ENCODE measurements around the gene CCDC32. TPM values are rescaled to one million over a fixed set of nuclear protein-coding genes. Genes with fewer than 3 reads are reported as not detected.
"Not testable (repeated sequence)": the region's sequence is repeated elsewhere in the genome, so short reads cannot be mapped to it uniquely, and the experiment has no call there.

CCDC32 gene
- total RNA-seq, 1 experiment from 2014 or later, result 22.2 TPM

- Histone ChIP-seq H3K27ac (peak overlapping the region; percentile 44), H3K79me2 (ENCODE audit: low read depth) (no peaks in the 10 kb centered on the region), H3K9me3 (ENCODE audit: insufficient read depth, low read depth) (no peaks in the 10 kb centered on the region), H3K36me3 (ENCODE audit: low read depth) (no peaks in the 10 kb centered on the region), H3F3A (ENCODE audit: insufficient read depth, low read depth) (peaks cover 17% of the 10 kb centered on the region), H3K9me2 (ENCODE audit: insufficient read depth) (no peaks in the 10 kb centered on the region), H4K20me1 (ENCODE audit: insufficient read depth) (no peaks in the 10 kb centered on the region), H3K4me1 (replicated peaks; ENCODE audit: insufficient read depth) (no peaks in the 10 kb centered on the region), H3K4me3 (peak overlapping the region; percentile 71), H2AFZ (peak overlapping the region; percentile 87), H3K27me3 (ENCODE audit: insufficient read depth, low read depth) (no peaks in the 10 kb centered on the region), H3K4me2 (peak overlapping the region; percentile 95)
- TF ChIP-seq CTCF (conservative IDR thresholded peaks at IDR 0.05), result no peak
- no peak for TF ChIP-seq EZH2 (IDR thresholded peaks at IDR 0.05; ENCODE audit: low read depth)
- intact Hi-C loops (cut with micrococcal nuclease; ENCODE audit: unreplicated experiment), result no loop called here
- POLR2A ChIA-PET (ENCODE audit: unreplicated experiment), result no interaction called here
- CTCF ChIA-PET, result no interaction called here
- peak; percentile 45 to 79 for DNase-seq
- BruUV-seq (replicated peaks), result no TSS peak
Measured at GRCh38 chr15:40582726-40583246, 17.9 kb upstream of the CCDC32 start.

- intact Hi-C loops (cut with micrococcal nuclease; ENCODE audit: unreplicated experiment); H2AFZ ChIP-seq: not testable (repeated sequence)
Measured at GRCh38 chr15:40581796-40582195, 17.0 kb upstream of the CCDC32 start.

GRCh38 chr15:40578892-40579291 lies 14.1 kb upstream of the CCDC32 start:
- intact Hi-C loops (cut with micrococcal nuclease; ENCODE audit: unreplicated experiment), result no loop called here
- H3K4me3 ChIP-seq, result no peak overlapping the region
- H3K79me2 ChIP-seq (ENCODE audit: low read depth), result no peaks in the 10 kb centered on the region
- H3F3A ChIP-seq (ENCODE audit: insufficient read depth, low read depth), result peaks cover 8% of the 10 kb centered on the region
- H3K36me3 ChIP-seq (ENCODE audit: low read depth), result 0 out of 2 replicates have a peak, but pooled peaks cover under 1% of the 10 kb centered on the region
- H3K9me3 ChIP-seq (ENCODE audit: insufficient read depth, low read depth), result no peaks in the 10 kb centered on the region
- no peak overlapping the region for H3K4me2 ChIP-seq
- no peak for DNase-seq
- H3K9me2 ChIP-seq (ENCODE audit: insufficient read depth), result no peaks in the 10 kb centered on the region
- H2AFZ ChIP-seq, result no peak overlapping the region
- H3K27me3 ChIP-seq (ENCODE audit: insufficient read depth, low read depth), result no peaks in the 10 kb centered on the region
- ChIA-PET POLR2A (ENCODE audit: unreplicated experiment) (no interaction called here), CTCF (no interaction called here)
- TF ChIP-seq CTCF (conservative IDR thresholded peaks at IDR 0.05) (no peak), EZH2 (IDR thresholded peaks at IDR 0.05; ENCODE audit: low read depth) (no peak)
- H3K27ac ChIP-seq, result no peak overlapping the region
- no peaks in the 10 kb centered on the region for H4K20me1 ChIP-seq (ENCODE audit: insufficient read depth)
- BruUV-seq (replicated peaks), result no TSS peak
- H3K4me1 ChIP-seq (replicated peaks; ENCODE audit: insufficient read depth), result no peaks in the 10 kb centered on the region

More at GRCh38 chr15:40581796-40582195, 17.0 kb upstream of the CCDC32 start:
- POLR2A ChIA-PET (ENCODE audit: unreplicated experiment), result interaction anchor here (0.6 kb wide), 1 partner anchor 13 kb away, joined by 15 read pairs; no protein-coding TSS in a partner anchor
- BruUV-seq (replicated peaks); CTCF ChIA-PET; H3K79me2 ChIP-seq (ENCODE audit: low read depth); H3K4me1 ChIP-seq (replicated peaks; ENCODE audit: insufficient read depth); H3K9me2 ChIP-seq (ENCODE audit: insufficient read depth); H3K9me3 ChIP-seq (ENCODE audit: insufficient read depth, low read depth); DNase-seq; H3K4me2 ChIP-seq; H3K36me3 ChIP-seq (ENCODE audit: low read depth); H3K4me3 ChIP-seq; H4K20me1 ChIP-seq (ENCODE audit: insufficient read depth); H3K27me3 ChIP-seq (ENCODE audit: insufficient read depth, low read depth); H3K27ac ChIP-seq: not testable (repeated sequence)
- H3F3A ChIP-seq (ENCODE audit: insufficient read depth, low read depth), result peaks cover 17% of the 10 kb centered on the region

- H3K4me2 ChIP-seq; BruUV-seq (replicated peaks); H3K4me3 ChIP-seq; H3K27me3 ChIP-seq (ENCODE audit: insufficient read depth, low read depth); H3F3A ChIP-seq (ENCODE audit: insufficient read depth, low read depth); DNase-seq; H4K20me1 ChIP-seq (ENCODE audit: insufficient read depth); intact Hi-C loops (cut with micrococcal nuclease; ENCODE audit: unreplicated experiment); H2AFZ ChIP-seq; CTCF ChIA-PET; H3K9me2 ChIP-seq (ENCODE audit: insufficient read depth); H3K79me2 ChIP-seq (ENCODE audit: low read depth); H3K27ac ChIP-seq; H3K36me3 ChIP-seq (ENCODE audit: low read depth); H3K4me1 ChIP-seq (replicated peaks; ENCODE audit: insufficient read depth); H3K9me3 ChIP-seq (ENCODE audit: insufficient read depth, low read depth): not testable (repeated sequence)
- POLR2A ChIA-PET (ENCODE audit: unreplicated experiment), result interaction anchor here (0.7 kb wide), 1 partner anchor 12 kb away, joined by 5 read pairs; the partner anchor contains the start of gene CCDC32
Measured at GRCh38 chr15:40576914-40577313, 12.1 kb upstream of the CCDC32 start.

Data from PC-9 (cell line).